ENCODE results near the gene TTC34.
"Not testable (repeated sequence)": the region's sequence is repeated elsewhere in the genome, so short reads cannot be mapped to it uniquely, and the experiment has no call there.

TTC34 gene

GRCh38 chr1:2759433-2759832 lies 42.1 kb downstream of the TTC34 start:
- DNase-seq: not testable (repeated sequence)

- not testable (repeated sequence) for DNase-seq
Observed at GRCh38 chr1:2757519-2757918, 44.0 kb downstream of the TTC34 start.

- not testable (repeated sequence) for DNase-seq
Observed at GRCh38 chr1:2755426-2755825, 46.1 kb downstream of the TTC34 start.

- DNase-seq: not testable (repeated sequence)
Observed at GRCh38 chr1:2754597-2754996, 46.9 kb downstream of the TTC34 start.

GRCh38 chr1:2752503-2752902 lies 49.0 kb downstream of the TTC34 start:
- DNase-seq: not testable (repeated sequence)

- not testable (repeated sequence) for DNase-seq
Observed at GRCh38 chr1:2751866-2752265, 49.6 kb downstream of the TTC34 start.

- DNase-seq: not testable (repeated sequence)
Observed at GRCh38 chr1:2750766-2751730, 50.4 kb downstream of the TTC34 start.

GRCh38 chr1:2750041-2750680 lies 51.3 kb downstream of the TTC34 start:
- DNase-seq: not testable (repeated sequence)

- not testable (repeated sequence) for DNase-seq
Observed at GRCh38 chr1:2748626-2749025, 52.9 kb downstream of the TTC34 start.

GRCh38 chr1:2694796-2695195 lies 106.7 kb downstream of the TTC34 start:
- not testable (repeated sequence) for DNase-seq

GRCh38 chr1:2690180-2690579 lies 111.3 kb downstream of the TTC34 start:
- DNase-seq: not testable (repeated sequence)

- not testable (repeated sequence) for DNase-seq
Observed at GRCh38 chr1:2688336-2688665, 113.2 kb downstream of the TTC34 start.

- not testable (repeated sequence) for DNase-seq
Observed at GRCh38 chr1:2687638-2688335, 113.7 kb downstream of the TTC34 start.

- not testable (repeated sequence) for DNase-seq
Observed at GRCh38 chr1:2687174-2687591, 114.3 kb downstream of the TTC34 start.

GRCh38 chr1:2686091-2686863 lies 115.2 kb downstream of the TTC34 start:
- not testable (repeated sequence) for DNase-seq

- not testable (repeated sequence) for DNase-seq
Observed at GRCh38 chr1:2685671-2686070, 115.8 kb downstream of the TTC34 start.

GRCh38 chr1:2684878-2685277 lies 116.6 kb downstream of the TTC34 start:
- DNase-seq: not testable (repeated sequence)

- not testable (repeated sequence) for DNase-seq
Observed at GRCh38 chr1:2684000-2684399, 117.5 kb downstream of the TTC34 start.

- not testable (repeated sequence) for DNase-seq
Observed at GRCh38 chr1:2683321-2683741, 118.2 kb downstream of the TTC34 start.

- not testable (repeated sequence) for DNase-seq
Observed at GRCh38 chr1:2682879-2683278, 118.6 kb downstream of the TTC34 start.

- DNase-seq: not testable (repeated sequence)
Observed at GRCh38 chr1:2676726-2677125, 124.8 kb downstream of the TTC34 start.

- not testable (repeated sequence) for DNase-seq
Observed at GRCh38 chr1:2671656-2672055, 129.8 kb downstream of the TTC34 start.
